ENCODE data around the gene OBP2A.
"Not testable (repeated sequence)": the region's sequence is repeated elsewhere in the genome, so short reads cannot be mapped to it uniquely, and the experiment has no call there.

OBP2A gene

DNA sequence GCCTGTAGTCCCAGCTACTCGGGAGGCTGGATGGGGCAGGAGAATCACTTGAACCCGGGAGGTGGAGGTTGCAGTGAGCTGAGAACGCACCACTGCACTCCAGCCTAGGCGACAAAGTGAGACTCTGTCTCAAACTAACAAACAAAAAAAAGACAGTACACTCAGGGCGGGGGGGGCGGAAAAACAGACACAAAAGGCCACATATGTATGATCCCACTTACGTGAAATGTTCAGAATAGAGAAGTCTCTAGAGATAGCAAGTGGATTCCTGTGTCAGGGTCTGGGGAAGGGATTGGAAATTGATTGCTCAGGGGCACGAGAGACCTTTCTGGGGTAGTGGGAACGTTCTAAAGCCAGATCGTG, 33.7 kb upstream of the OBP2A start:
- no peak for DNase-seq

DNA sequence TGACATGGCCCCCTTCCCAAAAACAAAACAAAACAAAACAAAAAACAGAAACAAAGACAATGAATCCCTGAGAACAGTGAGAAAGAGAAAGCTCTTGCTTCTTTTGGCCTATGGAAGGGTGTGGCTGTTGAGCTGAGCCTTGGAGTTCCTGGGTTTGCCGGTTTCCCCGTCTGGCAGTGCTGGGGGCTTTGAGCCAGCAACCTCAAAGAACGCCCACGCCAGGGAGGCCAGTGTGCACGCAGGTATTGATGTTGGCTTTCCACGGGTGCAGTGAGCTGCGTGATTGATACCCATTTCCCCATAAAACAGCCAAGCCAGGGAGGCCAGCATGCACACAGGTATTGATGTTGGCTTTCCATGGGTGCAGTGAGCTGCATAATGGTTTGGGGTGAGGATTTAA, 33.0 kb upstream of the OBP2A start:
- DNase-seq = no peak

DNA sequence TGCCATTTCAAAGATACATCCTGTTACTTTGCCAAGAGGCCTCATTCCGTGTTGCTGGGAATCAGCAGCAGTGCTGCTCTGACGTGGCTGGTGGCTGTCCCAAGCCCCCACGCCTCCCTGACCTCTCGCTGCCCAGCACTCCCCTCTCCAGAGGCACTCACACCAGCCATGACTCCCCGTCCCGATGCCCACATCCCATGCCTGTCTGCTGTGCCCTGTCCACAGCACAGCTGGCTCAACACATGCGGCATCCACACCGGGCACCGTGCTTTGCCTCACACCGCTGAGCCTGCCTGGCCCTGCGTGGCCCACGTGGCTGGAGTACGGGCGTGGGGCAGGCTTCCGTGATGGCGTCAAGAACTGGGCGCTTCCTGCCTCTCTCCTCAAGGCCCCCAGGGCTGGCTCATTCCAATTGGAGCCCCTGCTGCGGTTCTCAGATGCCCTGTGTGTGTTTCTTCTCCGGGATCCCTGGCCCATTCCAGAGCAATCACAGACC, 32.5 kb upstream of the OBP2A start:
- no peak for DNase-seq

DNA sequence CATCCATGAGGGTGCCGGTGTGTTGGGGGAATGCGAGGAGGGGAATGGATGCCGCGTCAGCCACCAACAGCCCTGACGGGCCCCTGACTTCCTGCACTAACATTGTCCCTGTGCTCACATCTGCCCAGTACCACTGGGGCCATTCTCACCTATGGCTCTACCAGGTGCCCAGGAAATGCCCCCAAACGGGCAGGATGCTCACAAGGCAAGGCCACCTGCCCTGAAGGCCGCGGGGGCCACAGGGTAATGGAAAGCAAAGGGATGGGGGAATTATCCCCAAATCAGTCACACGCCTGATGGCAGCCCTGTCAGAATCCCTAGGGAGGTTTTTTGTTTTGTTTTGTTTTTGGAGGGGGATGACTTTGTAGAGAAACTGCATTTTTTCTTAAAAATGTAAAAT, 32.0 kb upstream of the OBP2A start:
- not testable (repeated sequence) for DNase-seq

DNA sequence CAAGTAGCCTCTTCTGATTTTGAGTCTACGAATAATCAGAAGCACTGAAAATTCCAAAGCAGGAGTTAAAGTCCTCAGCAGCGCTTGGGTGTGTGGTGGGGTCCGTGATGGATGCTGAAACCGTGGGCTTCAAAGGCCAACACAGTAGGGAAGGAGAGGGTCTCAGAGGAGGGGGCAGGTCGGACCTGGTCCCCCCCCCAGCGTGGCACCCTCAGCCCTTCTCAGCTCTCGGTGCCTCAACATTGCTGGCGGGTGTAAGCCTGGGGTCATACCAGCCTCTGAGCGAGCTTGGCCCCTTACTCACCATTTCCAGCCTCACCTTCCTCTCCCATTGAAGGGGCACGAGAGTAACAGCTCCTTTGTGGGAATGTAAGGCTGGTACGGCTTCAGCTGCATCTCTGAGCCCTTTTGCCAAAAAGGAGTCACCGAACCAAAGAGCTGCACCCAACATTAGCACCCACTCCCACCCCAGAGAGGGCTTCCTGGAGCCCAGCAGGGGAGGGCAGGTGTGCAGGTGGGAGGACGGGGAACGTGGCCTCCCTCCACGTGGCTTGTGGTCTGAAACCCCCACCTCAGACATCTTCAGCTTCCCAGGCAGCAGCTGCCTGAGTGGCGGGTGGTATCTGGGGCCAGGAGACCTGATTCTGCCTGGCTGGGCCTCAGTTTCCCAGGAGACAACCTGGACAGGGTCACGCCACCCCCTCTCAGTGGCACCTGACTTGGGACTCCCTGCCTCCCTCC, 31.4 kb upstream of the OBP2A start:
- DNase-seq = no peak

DNA sequence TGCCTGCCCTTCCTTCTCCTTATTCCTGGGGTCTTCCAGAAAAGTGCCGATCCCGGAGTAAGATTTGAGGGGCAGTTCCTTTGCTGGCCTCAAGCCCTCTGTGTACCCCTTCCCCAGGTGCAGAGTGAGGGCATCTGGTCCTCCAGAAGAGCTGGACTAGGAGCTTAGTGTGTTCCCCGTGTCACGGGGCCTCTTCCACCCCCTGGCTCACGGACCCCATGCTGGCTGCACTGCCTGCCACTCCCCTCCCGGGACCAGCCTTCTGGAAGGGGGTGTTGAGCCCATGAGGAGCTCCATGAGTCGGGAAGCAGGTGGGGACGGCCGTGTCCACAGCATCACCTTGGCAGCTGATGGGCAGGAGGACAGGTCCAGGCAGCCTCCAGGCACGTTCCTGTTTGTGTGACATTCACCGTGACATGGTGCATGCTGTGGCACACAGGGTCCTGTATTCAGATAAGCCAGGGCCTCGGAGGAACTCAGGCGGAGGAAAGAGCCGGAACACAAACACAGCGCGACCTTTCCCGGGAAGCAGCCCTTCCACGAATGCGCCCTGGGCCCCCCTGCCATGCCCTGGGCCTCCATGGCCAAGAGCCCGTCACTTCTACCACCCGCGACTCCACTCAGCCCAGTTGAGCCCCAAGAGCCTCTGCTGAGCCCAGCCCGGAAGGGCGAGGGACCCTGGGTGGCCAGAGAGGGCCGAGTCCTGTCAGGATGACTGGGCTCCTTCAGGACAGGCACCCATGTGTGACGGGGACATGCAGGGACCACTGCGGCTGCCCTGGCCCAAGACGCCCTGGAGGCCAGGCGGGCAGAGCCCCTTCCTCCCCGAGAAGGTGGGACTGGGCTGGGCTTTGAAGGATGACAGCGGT, 30.6 kb upstream of the OBP2A start:
- no peak for DNase-seq

DNA sequence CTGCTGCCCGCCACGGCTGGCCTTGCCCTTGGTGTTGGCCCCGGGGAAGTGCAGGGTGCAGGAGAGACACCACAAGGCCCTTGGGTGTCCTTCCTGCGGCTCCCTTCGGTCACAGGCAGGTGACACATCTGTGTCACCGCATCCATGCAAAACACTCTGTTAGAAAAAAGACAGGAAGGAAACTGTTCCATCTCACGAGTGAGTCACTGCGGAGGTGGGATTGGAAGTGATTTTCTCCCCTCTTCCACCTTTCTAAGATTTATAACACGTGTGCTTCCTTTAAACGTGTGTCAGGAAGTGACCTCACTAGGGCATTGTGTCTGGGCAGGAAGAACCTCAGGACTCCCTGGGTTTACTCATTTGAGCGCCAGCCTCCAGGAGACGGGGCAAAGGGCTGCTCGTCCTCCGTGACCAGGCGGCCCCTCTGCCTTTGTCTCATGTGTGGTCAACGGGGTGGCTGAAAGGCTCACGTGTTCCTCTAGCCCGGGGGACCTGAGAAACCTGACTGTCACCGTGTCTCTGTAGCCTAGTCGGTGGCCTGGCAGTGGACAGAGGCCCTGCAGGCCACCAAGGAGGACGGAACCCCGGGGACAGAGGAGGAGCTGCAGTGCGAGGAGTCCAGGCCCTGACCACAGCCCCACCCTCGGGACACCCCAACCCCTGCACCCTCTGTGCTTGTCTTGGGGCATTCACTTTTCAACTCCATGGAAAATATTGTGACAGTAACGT, 29.6 kb upstream of the OBP2A start:
- no peak for DNase-seq

DNA sequence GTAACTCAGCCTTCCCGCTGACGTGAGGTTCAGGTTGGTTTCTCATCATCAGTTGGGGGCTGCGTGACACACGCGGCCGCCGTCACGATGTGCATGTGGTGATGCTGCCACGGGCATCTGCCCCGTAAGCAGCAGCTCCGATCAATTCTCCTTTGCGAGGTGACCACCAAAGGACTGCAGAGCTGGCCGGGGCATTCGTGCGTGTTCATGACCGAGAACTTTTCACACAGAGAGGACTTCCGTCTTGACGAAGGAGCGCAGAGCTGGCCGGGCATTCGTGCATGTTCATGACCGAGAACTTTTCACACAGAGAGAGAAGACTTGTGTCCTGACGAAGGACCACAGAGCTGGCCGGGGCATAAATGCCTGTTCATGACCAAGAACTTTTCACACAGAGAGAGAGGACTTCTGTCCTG, 28.5 kb upstream of the OBP2A start:
- DNase-seq = no peak

DNA sequence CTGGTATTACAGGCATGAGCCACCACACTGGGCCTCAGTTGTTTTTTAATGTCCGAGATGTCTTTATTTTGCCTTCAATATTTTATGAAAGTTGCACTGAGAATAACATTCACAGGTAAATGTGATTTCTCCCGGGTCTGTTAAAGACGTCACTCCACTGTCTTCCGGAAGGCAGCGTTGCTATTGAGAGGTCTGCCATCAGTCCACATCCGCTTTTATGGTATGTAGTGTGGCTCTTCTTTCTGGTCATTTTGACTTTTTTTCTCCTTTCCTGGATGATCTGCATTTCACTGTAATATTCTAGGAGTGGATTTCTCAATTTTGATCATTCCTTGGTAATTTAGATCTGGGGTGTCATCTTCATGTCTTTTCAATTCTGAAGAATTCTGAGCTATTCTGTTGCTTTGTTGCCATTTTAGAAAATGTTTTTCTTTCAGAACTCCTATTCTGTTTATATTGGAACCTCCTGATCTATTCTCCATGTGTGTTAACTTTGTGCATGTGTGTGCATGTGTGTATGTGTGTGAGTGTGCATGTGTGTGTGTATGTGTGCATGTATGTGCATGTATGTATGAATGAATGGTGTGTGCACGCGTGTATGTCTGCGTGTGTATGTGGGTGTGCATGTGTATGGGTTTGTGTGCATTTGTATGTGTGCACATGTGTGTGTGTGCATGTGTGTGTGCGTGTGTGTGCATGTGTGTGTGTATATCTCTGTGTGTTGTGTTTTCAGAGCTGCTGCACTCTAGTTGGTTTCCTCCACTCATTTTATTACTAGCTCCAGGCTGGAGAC, 26.6 kb upstream of the OBP2A start:
- no peak for DNase-seq

DNA sequence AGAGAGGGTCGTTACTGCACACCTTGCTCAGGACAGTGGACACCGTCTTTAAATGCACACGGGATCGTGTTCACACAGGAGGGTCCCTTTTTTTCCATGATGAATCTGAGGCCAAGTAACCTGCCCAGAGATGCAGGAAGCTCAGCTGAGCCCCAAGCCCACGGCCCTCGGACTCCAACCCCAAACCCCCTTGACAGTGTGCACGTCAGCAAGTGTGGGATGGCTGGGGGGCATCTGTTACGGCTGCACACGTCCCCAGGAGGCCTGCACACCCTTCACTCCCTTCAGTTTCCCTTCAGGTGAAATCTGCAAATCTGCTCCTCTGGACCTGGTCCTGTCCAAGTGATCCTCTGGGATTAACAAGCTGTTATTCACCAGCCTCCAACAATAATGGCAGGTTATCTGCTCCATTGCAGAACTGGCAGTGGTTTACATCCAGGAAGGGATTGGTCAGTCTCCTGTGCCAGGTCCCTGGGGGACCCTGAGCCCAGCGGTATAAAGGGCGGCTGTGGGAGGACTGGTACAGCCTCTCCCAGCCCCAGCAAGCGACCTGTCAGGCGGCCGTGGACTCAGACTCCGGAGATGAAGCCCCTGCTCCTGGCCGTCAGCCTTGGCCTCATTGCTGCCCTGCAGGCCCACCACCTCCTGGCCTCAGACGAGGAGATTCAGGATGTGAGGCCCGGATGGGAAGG, 24.9 kb upstream of the OBP2A start, which contains the start of gene LCN1:
Gene LCN1, plus strand, starts transcription at position 525 of the 692 bp plus-strand sequence. Its CDS starts 58 bp downstream, at position 583.
- no peak for DNase-seq

DNA sequence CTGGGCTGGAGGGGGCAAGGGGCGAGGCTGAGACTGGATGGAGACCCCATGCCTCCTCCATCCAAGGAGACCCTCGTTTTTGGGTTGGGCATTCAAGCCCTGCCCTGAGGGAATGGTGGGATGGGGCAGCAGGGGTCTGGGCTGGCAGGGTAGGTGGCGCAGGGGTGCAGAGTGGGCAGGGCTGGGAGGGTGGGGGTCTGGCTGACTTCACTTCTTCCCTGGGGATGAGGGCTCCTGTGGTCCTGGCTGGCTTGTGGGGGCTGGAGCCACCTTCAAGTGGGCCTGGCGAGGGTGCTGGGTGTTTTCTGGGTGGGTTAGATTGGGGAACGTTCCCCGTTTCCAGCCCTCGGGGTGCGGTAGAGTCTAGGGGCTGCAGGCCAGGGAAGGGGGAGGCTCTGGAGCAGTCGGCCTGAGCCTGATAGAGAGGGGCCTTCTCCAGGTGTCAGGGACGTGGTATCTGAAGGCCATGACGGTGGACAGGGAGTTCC, 24.3 kb upstream of the OBP2A start:
- DNase-seq = no peak

DNA sequence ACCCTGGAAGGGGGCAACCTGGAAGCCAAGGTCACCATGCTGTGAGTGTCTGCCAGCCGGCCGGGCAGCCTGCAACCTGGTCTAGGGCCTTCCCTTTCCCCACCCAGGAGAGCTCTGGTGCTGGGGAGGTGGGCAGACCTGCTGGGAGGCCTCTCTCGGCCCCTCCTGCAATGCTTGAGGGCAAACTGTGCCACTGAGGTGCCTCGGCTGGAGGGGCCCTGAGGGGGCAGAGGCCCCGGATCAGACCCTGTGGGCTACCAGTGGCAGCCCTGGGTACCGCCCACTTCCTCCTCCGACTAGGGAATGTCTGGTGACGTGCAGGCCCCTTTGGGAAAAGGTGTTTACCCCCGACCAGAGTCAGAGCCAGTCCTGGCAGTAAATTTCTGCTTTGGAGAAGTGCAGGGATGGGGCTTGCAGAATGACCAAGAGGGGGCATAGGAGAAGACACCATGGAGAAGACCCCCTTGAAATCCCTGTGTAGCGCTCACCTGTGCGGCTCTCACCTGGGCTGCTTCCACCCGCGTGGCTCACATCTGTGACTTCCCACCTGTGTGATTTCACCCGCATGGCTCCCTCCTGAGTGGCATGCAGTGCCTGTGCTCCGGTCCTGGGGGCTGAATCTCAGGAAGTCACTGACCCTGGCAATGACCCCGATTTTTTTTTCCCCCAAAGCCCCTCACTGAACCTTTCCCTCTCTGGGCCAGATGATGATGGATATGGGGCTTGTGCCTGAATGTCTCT, 23.6 kb upstream of the OBP2A start:
- DNase-seq = no peak

DNA sequence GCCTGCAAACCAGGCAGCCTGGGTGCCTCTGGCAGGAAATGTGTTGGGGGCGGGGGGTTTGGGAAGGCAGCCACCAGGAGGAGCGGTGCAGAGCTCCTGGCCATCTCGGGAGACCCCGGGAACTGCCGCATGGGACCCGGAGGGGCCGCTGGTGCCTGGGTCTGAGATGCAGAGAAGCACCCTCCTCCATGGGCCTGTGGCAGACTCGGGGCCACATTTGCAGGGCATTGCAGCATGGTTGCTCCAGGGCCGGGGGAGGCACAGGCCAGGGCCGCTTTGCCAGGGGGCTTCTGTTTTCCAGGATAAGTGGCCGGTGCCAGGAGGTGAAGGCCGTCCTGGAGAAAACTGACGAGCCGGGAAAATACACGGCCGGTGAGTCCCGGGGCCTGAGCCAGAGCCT, 23.0 kb upstream of the OBP2A start:
- DNase-seq = no peak

DNA sequence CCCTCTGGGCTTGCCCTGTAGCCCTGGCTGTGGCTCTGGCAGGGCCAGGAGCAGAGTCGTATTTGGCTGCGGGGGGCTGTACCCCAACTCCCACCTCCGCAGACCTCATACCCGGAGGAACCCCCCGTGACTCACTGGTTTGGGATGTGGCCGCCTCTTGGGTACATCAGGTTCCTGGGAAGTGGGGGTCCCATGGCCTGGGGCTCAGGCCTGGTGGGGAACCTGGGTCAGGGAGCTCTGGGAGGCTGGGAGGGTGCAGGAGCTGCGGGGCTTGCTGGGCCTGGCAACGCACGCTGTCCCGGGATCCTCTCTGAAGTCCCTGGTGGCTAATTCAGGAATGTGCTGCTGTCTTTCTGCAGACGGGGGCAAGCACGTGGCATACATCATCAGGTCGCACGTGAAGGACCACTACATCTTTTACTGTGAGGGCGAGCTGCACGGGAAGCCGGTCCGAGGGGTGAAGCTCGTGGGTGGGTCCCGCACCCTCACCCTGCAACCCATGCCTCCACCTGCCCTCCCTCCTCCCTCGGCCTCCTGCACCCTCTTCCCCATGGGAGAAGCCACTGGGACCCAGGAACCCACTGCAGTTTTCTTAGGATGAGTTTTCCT, 22.3 kb upstream of the OBP2A start:
- DNase-seq = no peak

DNA sequence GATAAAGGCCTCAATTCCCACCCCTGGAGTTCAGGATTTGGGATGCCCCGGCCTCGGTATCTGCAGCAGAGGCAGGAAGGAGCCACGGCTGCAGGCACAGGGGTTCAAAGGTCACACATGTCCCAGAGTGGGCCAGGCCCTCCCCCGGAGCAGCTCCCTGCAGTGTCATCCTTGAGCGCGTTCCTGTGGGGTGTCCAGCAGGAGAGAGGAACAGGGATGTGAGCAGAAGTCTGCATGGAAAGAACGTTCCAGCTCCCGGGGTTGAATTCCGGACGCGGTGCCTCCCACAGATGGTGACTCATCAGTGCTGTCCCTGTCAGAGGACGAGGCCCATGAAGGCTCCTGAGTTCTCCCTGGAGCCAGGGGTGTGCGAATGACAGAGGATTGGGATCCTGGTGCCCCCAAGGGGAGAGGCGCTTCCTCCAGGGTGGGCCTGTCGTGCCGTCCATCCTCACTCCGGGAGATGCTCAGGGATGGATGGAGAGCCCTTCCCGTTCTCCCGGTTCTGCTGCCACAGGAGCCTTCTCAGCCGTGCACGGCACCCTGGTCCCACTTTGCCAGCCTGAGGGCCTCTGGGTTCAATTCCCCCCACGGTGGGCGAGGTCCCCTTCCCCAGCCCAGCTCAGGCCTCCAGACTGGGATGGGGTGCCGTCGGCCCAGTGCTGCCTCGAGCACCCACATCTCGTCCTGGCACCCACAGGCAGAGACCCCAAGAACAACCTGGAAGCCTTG, 21.6 kb upstream of the OBP2A start:
- no peak for DNase-seq

DNA sequence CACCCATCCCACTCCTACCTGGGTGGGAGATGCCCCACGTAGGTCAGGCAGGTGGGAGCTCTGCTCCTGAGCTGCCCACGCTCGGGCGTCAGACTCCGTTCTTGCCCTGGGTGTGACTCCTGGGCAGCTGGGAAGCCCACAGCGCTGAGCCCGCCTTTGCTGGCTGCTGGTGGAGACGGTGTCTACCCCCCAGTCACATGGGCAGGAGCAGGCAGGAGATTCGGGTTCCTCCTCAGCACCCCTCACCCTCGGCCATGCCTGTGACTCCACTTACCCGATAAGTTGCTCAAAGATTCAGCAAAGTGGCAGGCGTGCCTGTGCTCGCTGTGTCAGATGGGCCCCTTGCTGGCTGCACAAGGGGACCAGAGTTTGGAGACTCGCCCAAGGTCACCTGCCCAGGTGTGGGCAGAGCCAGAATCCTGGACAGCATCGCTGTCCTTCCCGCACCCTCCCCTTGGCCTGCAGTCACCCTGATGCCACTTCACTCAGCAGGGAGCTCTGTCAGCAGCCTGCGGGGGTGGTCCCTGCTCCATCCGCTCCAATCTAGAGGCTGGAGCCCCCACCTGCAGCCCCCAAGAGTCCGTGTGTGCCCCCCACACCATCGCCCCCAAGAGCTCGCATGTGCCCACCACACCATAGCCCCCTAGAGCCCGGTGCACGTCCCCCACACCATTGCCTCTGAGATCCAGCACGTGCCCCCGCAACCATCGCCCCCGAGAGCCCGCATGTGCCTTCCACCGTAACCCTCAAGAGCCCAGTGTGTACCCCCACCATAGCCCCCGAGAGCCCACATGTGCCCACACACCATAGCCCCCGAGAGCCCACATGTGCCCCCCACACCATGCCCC, 20.5 kb upstream of the OBP2A start:
- no peak for DNase-seq

DNA sequence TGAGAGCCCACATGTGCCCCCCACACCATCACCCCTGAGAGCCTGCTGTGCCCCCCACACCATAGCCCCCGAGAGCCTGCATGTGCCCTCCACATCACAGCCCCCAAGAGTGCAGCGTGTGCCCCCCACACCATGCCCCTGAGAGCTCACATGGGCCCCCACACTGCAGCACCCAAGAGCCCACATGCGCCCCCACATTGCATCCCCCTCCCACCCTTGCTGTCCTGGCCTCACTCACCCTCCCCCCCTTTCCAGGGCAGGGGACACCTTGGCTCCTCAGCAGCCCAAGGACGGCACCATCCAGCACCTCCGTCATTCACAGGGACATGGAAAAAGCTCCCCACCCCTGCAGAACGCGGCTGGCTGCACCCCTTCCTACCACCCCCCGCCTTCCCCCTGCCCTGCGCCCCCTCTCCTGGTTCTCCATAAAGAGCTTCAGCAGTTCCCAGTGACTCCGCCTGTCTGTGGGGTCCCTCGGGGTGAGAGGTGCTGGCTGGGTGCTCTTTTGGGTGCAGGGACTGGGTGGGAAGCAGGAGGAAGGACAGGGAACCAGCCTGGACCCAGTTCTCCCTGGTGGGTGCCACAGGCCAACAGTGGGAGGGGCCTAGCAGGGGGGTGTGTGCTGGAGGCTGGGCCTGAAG, 19.7 kb upstream of the OBP2A start:
- DNase-seq = no peak
